PC-9 (cell line): Measurements from ENCODE around the gene RAD18. TPM values are rescaled to one million over a fixed set of nuclear protein-coding genes. Genes with fewer than 3 reads are reported as not detected.

Source experiments
- BruUV-seq: library from RNA; stranded (reverse); fragments of 400-500 nt; replicated peaks from 2 replicates; lab custom pipeline; 2021; lab: Mats Ljungman, UMichigan
- CTCF ChIA-PET: fragments of 300-600 bp; sonication (Branson Sonifier 250); formaldehyde crosslinking; loops from one replicate; lab custom pipeline; 2022; ENCODE audit warnings: antibody characterized with exemption; lab: Charles Lee
- POLR2A ChIA-PET: fragments of 300-600 bp; sonication (Branson Sonifier 250); formaldehyde crosslinking; loops from one replicate; lab custom pipeline; 2022; ENCODE audit warnings: antibody characterized with exemption; ENCODE audit not compliant: unreplicated experiment; lab: Charles Lee
- DNase-seq, 2 experiments: peaks; one replicate each; pipeline versions ENCODE4 v3.0.0 to v3.0.0-alpha.2; 2015 to 2022; ENCODE audit warnings: mixed read lengths in 1 of 2
- H2AFZ ChIP-seq: fragments of 200-600 bp; sonication (generic); 2 replicates; pipeline ENCODE4 v1.8.1; 2017; ENCODE audit warnings: antibody characterized with exemption
- H3F3A ChIP-seq: fragments of 200-600 bp; sonication (generic); 2 replicates; pipeline ENCODE4 v1.8.1; 2017; ENCODE audit warnings: antibody characterized with exemption, mild to moderate bottlenecking, low read depth; ENCODE audit not compliant: insufficient read depth
- H3K27ac ChIP-seq: fragments of 200-600 bp; sonication (generic); 2 replicates; pipeline ENCODE4 v1.6.1; 2016; ENCODE audit warnings: mixed run types
- H3K27me3 ChIP-seq: fragments of 200-600 bp; sonication (generic); 2 replicates; pipeline ENCODE4 v1.6.1; 2016; ENCODE audit warnings: low read depth, mixed run types; ENCODE audit not compliant: insufficient read depth
- H3K36me3 ChIP-seq: fragments of 200-600 bp; sonication (generic); 2 replicates; pipeline ENCODE4 v1.6.1; 2016; ENCODE audit warnings: low read depth, mixed run types
- H3K4me1 ChIP-seq: fragments of 200-600 bp; sonication (generic); replicated peaks from 2 replicates; pipeline ENCODE4 v1.6.1; 2016; ENCODE audit warnings: mixed run types; ENCODE audit not compliant: insufficient read depth
- H3K4me2 ChIP-seq: fragments of 200-600 bp; sonication (generic); 2 replicates; pipeline ENCODE4 v1.6.1; 2017; ENCODE audit warnings: mixed run types
- H3K4me3 ChIP-seq: fragments of 200-600 bp; sonication (generic); 2 replicates; pipeline ENCODE4 v1.6.1; 2016; ENCODE audit warnings: mixed run types
- H3K79me2 ChIP-seq: fragments of 200-600 bp; sonication (generic); 2 replicates; pipeline ENCODE4 v1.6.1; 2017; ENCODE audit warnings: low read depth, mixed run types
- H3K9me2 ChIP-seq: fragments of 200-600 bp; sonication (generic); 2 replicates; pipeline ENCODE4 v1.8.1; 2017; ENCODE audit warnings: mild to moderate bottlenecking; ENCODE audit not compliant: insufficient read depth
- H3K9me3 ChIP-seq: fragments of 200-600 bp; sonication (generic); 2 replicates; pipeline ENCODE4 v1.8.1; 2016; ENCODE audit warnings: low read depth; ENCODE audit not compliant: insufficient read depth
- H4K20me1 ChIP-seq: fragments of 200-600 bp; sonication (generic); 2 replicates; pipeline ENCODE4 v1.8.1; 2017; ENCODE audit not compliant: insufficient read depth
- EZH2 ChIP-seq: fragments of 200-600 bp; sonication (generic); IDR thresholded peaks from 2 replicates; pipeline ENCODE4 v1.8.0; 2017; ENCODE audit warnings: antibody characterized with exemption, low read depth
- intact Hi-C: fragments of 100-400 bp; cut with micrococcal nuclease; formaldehyde crosslinking; loops from one replicate; pipeline ENCODE4 v1.10.0; 2022; ENCODE audit not compliant: unreplicated experiment
- total RNA-seq: library from RNA; stranded (reverse); gene quantifications from 2 replicates; pipeline ENCODE4 v1.2.3, GENCODE V29; 2021
- TF ChIP-seq, protein P1 (sequence below): fragments of 200-600 bp; sonication (generic); conservative IDR thresholded peaks from 2 replicates; pipeline ENCODE4 v1.6.1; 2017; ENCODE audit warnings: mixed run types, antibody characterized with exemption, mild to moderate bottlenecking, moderate library complexity

RAD18 gene
- total RNA-seq, 1 experiment from 2014 or later: 29.1 TPM

DNA sequence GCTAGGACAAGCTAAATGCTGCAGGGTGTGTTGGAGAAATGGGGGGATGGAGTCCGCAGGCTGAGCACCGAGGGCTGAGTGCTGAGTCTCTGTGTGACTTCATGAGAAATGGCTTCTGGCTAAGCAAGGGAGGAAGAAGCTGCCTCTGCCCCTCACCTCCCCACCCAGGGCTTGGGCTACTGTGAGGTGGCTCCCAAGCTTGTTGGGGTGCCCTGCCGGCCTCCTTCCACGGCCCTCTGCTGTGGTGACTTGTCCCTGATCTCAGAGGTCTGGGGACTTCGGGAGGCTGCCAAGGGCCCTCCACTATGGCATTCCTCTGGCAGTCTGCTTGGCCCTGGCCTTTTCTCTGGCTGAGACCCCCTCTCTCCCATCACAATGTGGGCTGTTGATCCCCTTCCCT lies 30.1 kb upstream of the RAD18 start:
- Histone ChIP-seq H3K27ac (no peak overlapping the region), H2AFZ (no peak overlapping the region), H3K9me3 (no peaks in the 10 kb centered on the region), H3K9me2 (no peaks in the 10 kb centered on the region), H3K4me3 (no peak overlapping the region), H3K79me2 (no peaks in the 10 kb centered on the region), H3K4me1 (no peaks in the 10 kb centered on the region), H3F3A (no peaks in the 10 kb centered on the region), H3K4me2 (no peak overlapping the region), H3K36me3 (no peaks in the 10 kb centered on the region), H4K20me1 (no peaks in the 10 kb centered on the region), H3K27me3 (no peaks in the 10 kb centered on the region)
- ChIA-PET CTCF (interaction anchor here (1.0 kb wide), 1 partner anchor 309 kb away, joined by 3 read pairs; no protein-coding TSS in a partner anchor), POLR2A (no interaction called here)
- no peak for DNase-seq
- BruUV-seq: no TSS peak
- no peak for TF ChIP-seq EZH2
- TF ChIP-seq, protein P1, sequence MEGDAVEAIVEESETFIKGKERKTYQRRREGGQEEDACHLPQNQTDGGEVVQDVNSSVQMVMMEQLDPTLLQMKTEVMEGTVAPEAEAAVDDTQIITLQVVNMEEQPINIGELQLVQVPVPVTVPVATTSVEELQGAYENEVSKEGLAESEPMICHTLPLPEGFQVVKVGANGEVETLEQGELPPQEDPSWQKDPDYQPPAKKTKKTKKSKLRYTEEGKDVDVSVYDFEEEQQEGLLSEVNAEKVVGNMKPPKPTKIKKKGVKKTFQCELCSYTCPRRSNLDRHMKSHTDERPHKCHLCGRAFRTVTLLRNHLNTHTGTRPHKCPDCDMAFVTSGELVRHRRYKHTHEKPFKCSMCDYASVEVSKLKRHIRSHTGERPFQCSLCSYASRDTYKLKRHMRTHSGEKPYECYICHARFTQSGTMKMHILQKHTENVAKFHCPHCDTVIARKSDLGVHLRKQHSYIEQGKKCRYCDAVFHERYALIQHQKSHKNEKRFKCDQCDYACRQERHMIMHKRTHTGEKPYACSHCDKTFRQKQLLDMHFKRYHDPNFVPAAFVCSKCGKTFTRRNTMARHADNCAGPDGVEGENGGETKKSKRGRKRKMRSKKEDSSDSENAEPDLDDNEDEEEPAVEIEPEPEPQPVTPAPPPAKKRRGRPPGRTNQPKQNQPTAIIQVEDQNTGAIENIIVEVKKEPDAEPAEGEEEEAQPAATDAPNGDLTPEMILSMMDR: no peak
- intact Hi-C loops: no loop called here

DNA sequence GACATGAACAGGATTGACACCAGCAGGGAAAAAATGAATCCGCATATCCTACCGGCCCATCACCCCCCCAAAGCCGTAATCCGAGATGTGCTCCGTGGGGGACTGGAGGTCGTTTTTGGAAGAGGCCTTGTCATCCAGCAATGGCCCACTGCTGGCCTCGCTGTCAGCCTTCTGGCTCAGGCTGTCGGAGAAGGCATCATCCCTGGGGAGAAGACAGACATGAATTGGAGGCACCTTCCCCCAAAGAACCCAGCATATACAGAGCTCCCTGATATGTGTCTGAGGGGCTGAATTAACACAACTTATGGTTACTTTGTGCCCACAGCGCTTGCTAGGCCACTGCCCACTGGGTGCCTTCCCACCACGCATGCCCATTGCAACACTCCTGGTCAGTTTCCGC lies 29.6 kb upstream of the RAD18 start:
- intact Hi-C loops: no loop called here
- Histone ChIP-seq H3F3A (no peaks in the 10 kb centered on the region), H3K79me2 (no peaks in the 10 kb centered on the region), H3K4me1 (no peaks in the 10 kb centered on the region), H3K36me3 (no peaks in the 10 kb centered on the region), H3K9me3 (no peaks in the 10 kb centered on the region), H3K27me3 (no peaks in the 10 kb centered on the region), H4K20me1 (no peaks in the 10 kb centered on the region), H2AFZ (no peak overlapping the region), H3K27ac (no peak overlapping the region), H3K9me2 (no peaks in the 10 kb centered on the region), H3K4me3 (no peak overlapping the region), H3K4me2 (no peak overlapping the region)
- ChIA-PET CTCF (no interaction called here), POLR2A (no interaction called here)
- no TSS peak for BruUV-seq
- no peak for DNase-seq
- no peak for TF ChIP-seq EZH2

DNA sequence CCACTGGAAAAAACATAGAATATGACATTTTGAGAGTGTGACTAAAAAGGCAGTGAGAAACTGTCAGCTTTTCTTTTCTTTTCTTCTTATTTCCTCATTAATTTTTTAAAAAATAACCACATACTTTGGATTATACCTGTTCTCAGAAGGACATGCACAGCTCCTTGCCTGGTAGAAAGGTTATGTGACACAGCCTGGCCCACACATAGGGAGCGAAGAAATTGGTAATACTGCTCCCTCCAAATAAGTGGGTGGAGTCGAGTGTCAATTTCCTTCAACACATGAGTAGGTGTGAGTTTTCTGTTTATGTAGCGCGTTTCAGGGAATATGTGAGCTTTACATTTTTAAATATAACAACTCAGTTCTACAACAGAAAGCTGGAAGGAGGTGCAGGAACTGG lies 28.9 kb upstream of the RAD18 start:
- Histone ChIP-seq H3K27me3 (no peaks in the 10 kb centered on the region), H3K9me3 (no peaks in the 10 kb centered on the region), H3K4me2 (no peak overlapping the region), H3K4me3 (no peak overlapping the region), H4K20me1 (no peaks in the 10 kb centered on the region), H3F3A (no peaks in the 10 kb centered on the region), H3K4me1 (no peaks in the 10 kb centered on the region), H2AFZ (no peak overlapping the region), H3K27ac (no peak overlapping the region), H3K79me2 (no peaks in the 10 kb centered on the region), H3K9me2 (no peaks in the 10 kb centered on the region), H3K36me3 (no peaks in the 10 kb centered on the region)
- POLR2A ChIA-PET: no interaction called here
- CTCF ChIA-PET: no interaction called here
- TF ChIP-seq, protein P1: no peak
- no peak for TF ChIP-seq EZH2
- no TSS peak for BruUV-seq
- intact Hi-C loops: no loop called here
- no peak for DNase-seq
